IMR-90 (cell line): Measurements from ENCODE around the gene CC2D2A. TPM values are rescaled to one million over a fixed set of nuclear protein-coding genes. Genes with fewer than 3 reads are reported as not detected.

Source experiments
- ATAC-seq: fragments of 200-7000 bp; cut with Tn5 transposase; 2 replicates; pipeline ENCODE4 v1.9.1; 2020; ENCODE audit warnings: low read depth, mild to moderate bottlenecking, moderate library complexity
- BruUV-seq: library from RNA; stranded (reverse); fragments of 400-500 nt; replicated peaks from 2 replicates; lab custom pipeline; 2021; lab: Mats Ljungman, UMichigan
- CTCF ChIA-PET: fragments of 300-600 bp; formaldehyde crosslinking; extraction: SDS; loops from one replicate; lab custom pipeline; 2021; ENCODE audit warnings: antibody characterized with exemption; lab: Yijun Ruan, JAX
- POLR2A ChIA-PET: fragments of 300-600 bp; sonication (Branson Sonifier 250); formaldehyde crosslinking; loops from one replicate; lab custom pipeline; 2022; ENCODE audit warnings: antibody characterized with exemption; ENCODE audit not compliant: unreplicated experiment; lab: Charles Lee
- DNase-seq: peaks from one replicate; pipeline ENCODE4 v3.0.0; 2013
- H2AFZ ChIP-seq: replicated peaks from 2 replicates; pipeline ENCODE3; 2013; ENCODE audit warnings: low read length, mild to moderate bottlenecking; ENCODE audit not compliant: poor library complexity
- H2AK5ac ChIP-seq: 2 replicates; pipeline ENCODE4 v1.6.1; 2013; ENCODE audit warnings: low read depth, low read length, inconsistent platforms
- H2AK9ac ChIP-seq: replicated peaks from 2 replicates; pipeline ENCODE3; 2013; ENCODE audit warnings: mild to moderate bottlenecking, low read depth, low read length, moderate library complexity; ENCODE audit not compliant: poor library complexity
- H2BK120ac ChIP-seq: 2 replicates; pipeline ENCODE4 v1.6.1; 2013; ENCODE audit warnings: low read depth, low read length, inconsistent platforms
- H2BK15ac ChIP-seq: 3 replicates; pipeline ENCODE4 v1.6.1; 2013; ENCODE audit warnings: low read depth, low read length, inconsistent platforms
- H2BK20ac ChIP-seq: 2 replicates; pipeline ENCODE4 v1.6.1; 2013; ENCODE audit warnings: low read depth, mild to moderate bottlenecking, inconsistent platforms, low read length, moderate library complexity
- H2BK5ac ChIP-seq: 2 replicates; pipeline ENCODE4 v1.6.1; 2013; ENCODE audit warnings: mild to moderate bottlenecking, low read depth, low read length, inconsistent platforms; ENCODE audit not compliant: poor library complexity, severe bottlenecking
- H3K14ac ChIP-seq: replicated peaks from 2 replicates; pipeline ENCODE4 v1.6.1; 2013; ENCODE audit warnings: low read depth, low read length, inconsistent platforms
- H3K18ac ChIP-seq: 2 replicates; pipeline ENCODE4 v1.6.1; 2013; ENCODE audit warnings: low read depth, low read length, control low read depth
- H3K23ac ChIP-seq: 2 replicates; pipeline ENCODE4 v1.6.1; 2013; ENCODE audit warnings: low read depth, low read length, inconsistent platforms
- H3K27ac ChIP-seq: 2 replicates; pipeline ENCODE4 v1.5.1; 2013; ENCODE audit warnings: mild to moderate bottlenecking, control low read depth, low read length; ENCODE audit not compliant: insufficient read depth
- H3K27me3 ChIP-seq: 2 replicates; pipeline ENCODE4 v1.6.1; 2013; ENCODE audit warnings: low read length; ENCODE audit not compliant: control insufficient read depth, insufficient read depth
- H3K36me3 ChIP-seq: 2 replicates; pipeline ENCODE4 v1.6.1; 2013; ENCODE audit warnings: low read length, mixed read lengths; ENCODE audit not compliant: control insufficient read depth, insufficient read depth
- H3K4ac ChIP-seq: 2 replicates; pipeline ENCODE4 v1.6.1; 2013; ENCODE audit warnings: low read depth, low read length, inconsistent platforms
- H3K4me1 ChIP-seq: 2 replicates; pipeline ENCODE4 v1.6.1; 2013; ENCODE audit warnings: low read length, mixed read lengths; ENCODE audit not compliant: control insufficient read depth, insufficient read depth
- H3K4me2 ChIP-seq: 2 replicates; pipeline ENCODE4 v1.6.1; 2013; ENCODE audit warnings: low read depth, mild to moderate bottlenecking, control low read depth, low read length, moderate library complexity
- H3K4me3 ChIP-seq: 2 replicates; pipeline ENCODE4 v1.5.1; 2013; ENCODE audit warnings: low read depth, mild to moderate bottlenecking, control low read depth, low read length, moderate library complexity; ENCODE audit not compliant: insufficient read depth
- H3K56ac ChIP-seq: 2 replicates; pipeline ENCODE4 v1.6.1; 2013; ENCODE audit warnings: low read length, inconsistent platforms; ENCODE audit not compliant: insufficient read depth; ENCODE audit errors: extremely low read depth
- H3K79me1 ChIP-seq, 2 experiments: 2 replicates each; pipeline ENCODE4 v1.6.1; 2013; ENCODE audit warnings: low read length in 2 of 2, inconsistent platforms in 1 of 2, low read depth in 1 of 2
- H3K9ac ChIP-seq: 2 replicates; pipeline ENCODE4 v1.6.1; 2013; ENCODE audit warnings: low read depth, low read length, control low read depth
- H3K9me1 ChIP-seq: 2 replicates; pipeline ENCODE4 v1.6.1; 2013; ENCODE audit warnings: low read length, inconsistent platforms; ENCODE audit not compliant: insufficient read depth
- H3K9me3 ChIP-seq: 2 replicates; pipeline ENCODE4 v1.6.1; 2013; ENCODE audit warnings: low read length; ENCODE audit not compliant: control insufficient read depth, insufficient read depth
- H4K20me1 ChIP-seq: 2 replicates; pipeline ENCODE4 v1.6.1; 2013; ENCODE audit warnings: low read length, inconsistent platforms; ENCODE audit not compliant: insufficient read depth
- H4K5ac ChIP-seq: 2 replicates; pipeline ENCODE4 v1.6.1; 2013; ENCODE audit warnings: mild to moderate bottlenecking, low read depth, low read length, control low read depth
- H4K8ac ChIP-seq, 2 experiments: 2 replicates each; pipeline ENCODE4 v1.6.1; 2013; ENCODE audit warnings: low read depth in 2 of 2, low read length in 2 of 2, control low read depth in 1 of 2, inconsistent platforms in 1 of 2
- H4K91ac ChIP-seq: 2 replicates; pipeline ENCODE4 v1.6.1; 2013; ENCODE audit warnings: low read depth, low read length, inconsistent platforms; ENCODE audit not compliant: insufficient read depth
- CEBPB ChIP-seq: IDR thresholded peaks from 2 replicates; pipeline ENCODE4 v1.6.1; 2012; ENCODE audit warnings: low read depth, low read length, improper control_type of control experiment
- CHD1 ChIP-seq: IDR thresholded peaks from 2 replicates; pipeline ENCODE4 v1.6.1; 2012; ENCODE audit warnings: low read depth, low read length, improper control_type of control experiment
- CTCF ChIP-seq: conservative IDR thresholded peaks from 2 replicates; pipeline ENCODE4 v1.5.1; 2012; ENCODE audit warnings: mild to moderate bottlenecking, low read depth, low read length, improper control_type of control experiment
- MAFK ChIP-seq: IDR thresholded peaks from 2 replicates; pipeline ENCODE4 v1.6.1; 2012; ENCODE audit warnings: low read depth, low read length, improper control_type of control experiment
- MAZ ChIP-seq: IDR thresholded peaks from 2 replicates; pipeline ENCODE4 v1.6.1; 2012; ENCODE audit warnings: low read depth, mild to moderate bottlenecking, low read length, improper control_type of control experiment, moderate library complexity, borderline replicate concordance
- POLR2A ChIP-seq: IDR thresholded peaks from 2 replicates; pipeline ENCODE4 v1.6.1; 2012; ENCODE audit warnings: mild to moderate bottlenecking, low read depth, low read length
- RCOR1 ChIP-seq: IDR thresholded peaks from 2 replicates; pipeline ENCODE4 v1.6.1; 2012; ENCODE audit warnings: mild to moderate bottlenecking, low read length, improper control_type of control experiment; ENCODE audit not compliant: insufficient replicate concordance
- RFX5 ChIP-seq: IDR thresholded peaks from 2 replicates; pipeline ENCODE4 v1.8.0; 2012; ENCODE audit warnings: low read depth, mild to moderate bottlenecking, low read length, moderate library complexity
- SMC3 ChIP-seq: fragments of 150-350 bp; IDR thresholded peaks from 2 replicates; pipeline ENCODE4 v1.6.1; 2016; ENCODE audit warnings: low read depth, mild to moderate bottlenecking, antibody characterized with exemption, low read length, moderate library complexity
- USF2 ChIP-seq: fragments of 150-350 bp; IDR thresholded peaks from 2 replicates; pipeline ENCODE4 v1.6.1; 2017; ENCODE audit warnings: mild to moderate bottlenecking, antibody characterized with exemption, low read length, low read depth
- WGBS, 2 experiments: methylation state at CpG; one replicate each; pipeline versions ENCODE4 v1.1.5 to v1.1.7; 2013; ENCODE audit warnings: missing lambda C conversion rate in 2 of 2; ENCODE audit not compliant: insufficient read length in 1 of 2; ENCODE audit errors: extremely low coverage in 2 of 2; 5-methylcytosine and 5-hydroxymethylcytosine counted together
- dilution Hi-C: fragments of 300-500 bp; cut with HindIII; formaldehyde crosslinking; loops from one replicate; pipeline ENCODE4 v1.14.3; 2018; ENCODE audit warnings: low sequenced_read_pairs; ENCODE audit not compliant: unreplicated experiment
- in situ Hi-C: fragments of 300-500 bp; cut with MboI; formaldehyde crosslinking; loops from 3 replicates; pipeline ENCODE4 v1.14.3; 2019; ENCODE audit warnings: low sequenced_read_pairs, inconsistent platforms, mixed read lengths
- intact Hi-C: fragments of 100-400 bp; cut with micrococcal nuclease; formaldehyde crosslinking; loops from 2 replicates; pipeline ENCODE4 v1.10.0; 2022
- polyA plus RNA-seq, 3 experiments: library from polyadenylated mRNA; depleted of rRNA; stranded (reverse); fragments of >200 nt; gene quantifications; 2 replicates each; pipeline ENCODE4 v1.2.3, GENCODE V29; 2012; ENCODE audit warnings: low replicate concordance in 1 of 3
- total RNA-seq: library from RNA; depleted of rRNA; stranded (reverse); fragments of >200 nt; gene quantifications from 2 replicates; pipeline ENCODE4 v1.2.3, GENCODE V29; 2012

Gene CC2D2A
- total and polyA plus RNA-seq, 2 of the 4 experiments (the other 2 are of a cell fraction) = 20.8 to 26.3 TPM

DNA sequence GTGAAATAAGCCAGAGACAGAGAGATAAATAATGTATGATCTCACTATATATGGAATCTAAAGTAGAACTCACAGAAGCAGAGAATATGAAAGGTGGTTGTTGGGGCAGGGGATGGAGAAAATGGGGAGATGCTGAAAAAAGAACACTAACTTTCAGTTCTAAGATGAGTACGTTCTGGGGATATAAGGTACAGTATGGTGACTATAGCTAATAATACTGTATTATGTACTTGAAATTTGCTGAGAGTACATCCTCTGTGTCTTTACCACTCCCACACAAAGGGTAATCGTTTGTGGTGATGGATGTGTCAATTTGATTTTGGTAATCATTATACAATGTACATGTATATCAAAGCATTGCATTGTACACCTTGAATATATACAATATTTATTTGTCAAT, 178.9 kb downstream of the CC2D2A start:
- dilution Hi-C loops = no loop called here
- no CpG with 5 or more reads among the region's 2 CpGs for WGBS, 2 experiments
- in situ Hi-C loops = no loop called here

More for the DNA sequence above, 178.9 kb downstream of the CC2D2A start:
- CTCF ChIA-PET = interaction anchor here (0.6 to 0.7 kb wide), 2 partner anchors 10 to 270 kb away, joined by 3 read pairs; no protein-coding TSS in a partner anchor
- no TSS peak for BruUV-seq
- H3K4me2 ChIP-seq = no peak overlapping the region
- no peak overlapping the region for H2AK5ac ChIP-seq
- no peak overlapping the region for H3K27ac ChIP-seq
- no peak overlapping the region for H3K23ac ChIP-seq
- intact Hi-C loops = no loop called here
- no peak overlapping the region for H3K4ac ChIP-seq
- H3K9me3 ChIP-seq = no peaks in the 10 kb centered on the region
- peaks cover 6 to 40% of the 10 kb centered on the region in 2 experiments; a peak in 3 of 4 replicates for H3K79me1 ChIP-seq
- H2BK120ac ChIP-seq = no peak overlapping the region
- H2BK15ac ChIP-seq = no peak overlapping the region
- ATAC-seq (no peak), DNase-seq (no peak)
- H2AK9ac ChIP-seq = no peak overlapping the region
- no peak overlapping the region for H2BK20ac ChIP-seq
- no peak overlapping the region for H3K9ac ChIP-seq
- H3K4me3 ChIP-seq = no peak overlapping the region
- H3K27me3 ChIP-seq = no peaks in the 10 kb centered on the region
- peaks cover 50% of the 10 kb centered on the region; the same call in 1 of the 2 replicates for H4K20me1 ChIP-seq
- no peak overlapping the region for H3K56ac ChIP-seq
- no peak overlapping the region for H4K91ac ChIP-seq
- no peaks in the 10 kb centered on the region; the same call in 1 of the 2 replicates for H3K4me1 ChIP-seq
- H3K14ac ChIP-seq = no peak overlapping the region
- TF ChIP-seq USF2 = no peak
- no peak for TF ChIP-seq CTCF
- no peak for TF ChIP-seq SMC3
- TF ChIP-seq RCOR1 = no peak
- TF ChIP-seq CHD1 = no peak
- no peak for TF ChIP-seq RFX5
- TF ChIP-seq MAFK = no peak
- no peak for TF ChIP-seq CEBPB
- TF ChIP-seq MAZ = no peak
- TF ChIP-seq POLR2A = no peak
- H2AFZ ChIP-seq = no peak overlapping the region
- no peak overlapping the region for H4K5ac ChIP-seq
- no peak overlapping the region for H2BK5ac ChIP-seq
- no peaks in the 10 kb centered on the region for H3K36me3 ChIP-seq
- H4K8ac ChIP-seq = no peak overlapping the region
- POLR2A ChIA-PET = no interaction called here
- H3K9me1 ChIP-seq = no peaks in the 10 kb centered on the region
- no peak overlapping the region for H3K18ac ChIP-seq
